Liver (tissue), 3 donors: ENCODE data around the gene PKP3.

Source experiments
- EGR1 ChIP-seq, 2 donors: IDR thresholded peaks; 2 replicates each; pipeline ENCODE4 v1.6.1; 2016 to 2018; ENCODE audit warnings: antibody characterized with exemption in 2 of 2, low read depth in 2 of 2
- GABPA ChIP-seq, 2 donors: IDR thresholded peaks in 1 of 2; conservative IDR thresholded peaks in 1 of 2; 2 replicates each; pipeline ENCODE4 v1.6.1; 2016; ENCODE audit warnings: antibody characterized with exemption in 2 of 2, mild to moderate bottlenecking in 1 of 2, moderate library complexity in 1 of 2
- JUND ChIP-seq, 2 donors: IDR thresholded peaks; 2 replicates each; pipeline ENCODE4 v1.6.1; 2016; ENCODE audit warnings: antibody characterized with exemption in 2 of 2
- RAD21 ChIP-seq, 2 donors: IDR thresholded peaks; 2 replicates each; pipeline ENCODE4 v1.6.1; 2016; ENCODE audit warnings: antibody characterized with exemption in 2 of 2, mild to moderate bottlenecking in 2 of 2
- SP1 ChIP-seq: IDR thresholded peaks from 2 replicates; pipeline ENCODE4 v1.6.1; 2018; ENCODE audit warnings: antibody characterized with exemption, mild to moderate bottlenecking
- TAF1 ChIP-seq: conservative IDR thresholded peaks from 2 replicates; pipeline ENCODE4 v1.6.1; 2016; ENCODE audit warnings: antibody characterized with exemption, mild to moderate bottlenecking
- YY1 ChIP-seq: IDR thresholded peaks from 2 replicates; pipeline ENCODE4 v1.6.1; 2016; ENCODE audit warnings: antibody characterized with exemption, mild to moderate bottlenecking
- TF ChIP-seq, protein P1 (sequence below): fragments of 150-350 bp; IDR thresholded peaks from 2 replicates; pipeline ENCODE4 v1.5.1; 2017; ENCODE audit warnings: improper control_type of control experiment, low read depth, low read length; ENCODE audit not compliant: missing input control
- TF ChIP-seq, protein P2 (sequence below): IDR thresholded peaks from 2 replicates; pipeline ENCODE4 v1.6.1; 2016; ENCODE audit warnings: antibody characterized with exemption
- TF ChIP-seq, protein P3 (sequence below): IDR thresholded peaks from 2 replicates; pipeline ENCODE4 v1.6.1; 2016; ENCODE audit warnings: antibody characterized with exemption
- TF ChIP-seq, protein P4 (sequence below): IDR thresholded peaks from 2 replicates; pipeline ENCODE4 v1.6.1; 2016; ENCODE audit warnings: antibody characterized with exemption, mild to moderate bottlenecking
- TF ChIP-seq, protein P5 (sequence below): IDR thresholded peaks from 2 replicates; pipeline ENCODE4 v1.6.1; 2016; ENCODE audit warnings: antibody characterized with exemption
- donor health status: healthy.
- donor health status: healthy.

DNA sequence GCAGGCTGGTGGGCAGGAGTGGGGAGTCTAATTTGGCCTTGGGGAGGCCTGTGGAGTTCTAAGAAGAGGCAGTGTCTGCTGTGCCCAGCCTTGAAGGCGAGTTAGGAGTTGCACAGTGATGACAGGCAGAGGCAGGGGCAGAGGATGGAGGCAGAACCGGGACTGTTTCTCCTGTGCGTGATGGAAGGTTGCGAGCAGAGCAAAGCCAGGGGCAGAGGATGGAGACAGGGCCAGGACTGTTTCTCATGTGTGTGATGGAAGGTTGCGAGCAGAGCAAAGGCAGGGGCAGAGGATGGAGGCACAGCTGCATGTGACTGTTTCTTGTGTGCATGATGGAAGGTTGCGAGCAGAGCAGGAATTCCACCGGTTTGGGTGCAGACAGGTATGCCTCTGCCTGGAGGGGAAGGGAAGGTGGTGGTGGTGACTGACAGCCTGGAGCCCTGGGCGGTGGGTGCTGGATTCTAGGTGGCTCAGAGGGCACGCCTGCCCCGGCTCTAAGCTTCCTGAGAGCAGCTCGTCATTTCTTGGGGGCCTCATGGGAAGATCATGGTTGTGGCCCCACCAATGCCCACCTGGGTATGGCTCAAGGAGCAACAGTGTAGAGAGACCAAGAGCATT, 16.0 kb upstream of the PKP3 start:
- TF ChIP-seq, protein P1, sequence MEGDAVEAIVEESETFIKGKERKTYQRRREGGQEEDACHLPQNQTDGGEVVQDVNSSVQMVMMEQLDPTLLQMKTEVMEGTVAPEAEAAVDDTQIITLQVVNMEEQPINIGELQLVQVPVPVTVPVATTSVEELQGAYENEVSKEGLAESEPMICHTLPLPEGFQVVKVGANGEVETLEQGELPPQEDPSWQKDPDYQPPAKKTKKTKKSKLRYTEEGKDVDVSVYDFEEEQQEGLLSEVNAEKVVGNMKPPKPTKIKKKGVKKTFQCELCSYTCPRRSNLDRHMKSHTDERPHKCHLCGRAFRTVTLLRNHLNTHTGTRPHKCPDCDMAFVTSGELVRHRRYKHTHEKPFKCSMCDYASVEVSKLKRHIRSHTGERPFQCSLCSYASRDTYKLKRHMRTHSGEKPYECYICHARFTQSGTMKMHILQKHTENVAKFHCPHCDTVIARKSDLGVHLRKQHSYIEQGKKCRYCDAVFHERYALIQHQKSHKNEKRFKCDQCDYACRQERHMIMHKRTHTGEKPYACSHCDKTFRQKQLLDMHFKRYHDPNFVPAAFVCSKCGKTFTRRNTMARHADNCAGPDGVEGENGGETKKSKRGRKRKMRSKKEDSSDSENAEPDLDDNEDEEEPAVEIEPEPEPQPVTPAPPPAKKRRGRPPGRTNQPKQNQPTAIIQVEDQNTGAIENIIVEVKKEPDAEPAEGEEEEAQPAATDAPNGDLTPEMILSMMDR: no peak
- TF ChIP-seq RAD21 (IDR thresholded peaks at IDR 0.05) (no peak), GABPA (IDR thresholded peaks at IDR 0.05 in 1 of 2, conservative IDR thresholded peaks at IDR 0.05 in 1 of 2) (no peak), YY1 (no peak), EGR1 (IDR thresholded peaks at IDR 0.05; ENCODE audit: low read depth in 2 of 2) (no peak), TAF1 (no peak), SP1 (no peak), JUND (IDR thresholded peaks at IDR 0.05) (no peak)
- TF ChIP-seq, protein P2, sequence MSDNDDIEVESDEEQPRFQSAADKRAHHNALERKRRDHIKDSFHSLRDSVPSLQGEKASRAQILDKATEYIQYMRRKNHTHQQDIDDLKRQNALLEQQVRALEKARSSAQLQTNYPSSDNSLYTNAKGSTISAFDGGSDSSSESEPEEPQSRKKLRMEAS: no peak
- TF ChIP-seq, protein P3, sequence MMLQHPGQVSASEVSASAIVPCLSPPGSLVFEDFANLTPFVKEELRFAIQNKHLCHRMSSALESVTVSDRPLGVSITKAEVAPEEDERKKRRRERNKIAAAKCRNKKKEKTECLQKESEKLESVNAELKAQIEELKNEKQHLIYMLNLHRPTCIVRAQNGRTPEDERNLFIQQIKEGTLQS: no peak
- TF ChIP-seq, protein P4, sequence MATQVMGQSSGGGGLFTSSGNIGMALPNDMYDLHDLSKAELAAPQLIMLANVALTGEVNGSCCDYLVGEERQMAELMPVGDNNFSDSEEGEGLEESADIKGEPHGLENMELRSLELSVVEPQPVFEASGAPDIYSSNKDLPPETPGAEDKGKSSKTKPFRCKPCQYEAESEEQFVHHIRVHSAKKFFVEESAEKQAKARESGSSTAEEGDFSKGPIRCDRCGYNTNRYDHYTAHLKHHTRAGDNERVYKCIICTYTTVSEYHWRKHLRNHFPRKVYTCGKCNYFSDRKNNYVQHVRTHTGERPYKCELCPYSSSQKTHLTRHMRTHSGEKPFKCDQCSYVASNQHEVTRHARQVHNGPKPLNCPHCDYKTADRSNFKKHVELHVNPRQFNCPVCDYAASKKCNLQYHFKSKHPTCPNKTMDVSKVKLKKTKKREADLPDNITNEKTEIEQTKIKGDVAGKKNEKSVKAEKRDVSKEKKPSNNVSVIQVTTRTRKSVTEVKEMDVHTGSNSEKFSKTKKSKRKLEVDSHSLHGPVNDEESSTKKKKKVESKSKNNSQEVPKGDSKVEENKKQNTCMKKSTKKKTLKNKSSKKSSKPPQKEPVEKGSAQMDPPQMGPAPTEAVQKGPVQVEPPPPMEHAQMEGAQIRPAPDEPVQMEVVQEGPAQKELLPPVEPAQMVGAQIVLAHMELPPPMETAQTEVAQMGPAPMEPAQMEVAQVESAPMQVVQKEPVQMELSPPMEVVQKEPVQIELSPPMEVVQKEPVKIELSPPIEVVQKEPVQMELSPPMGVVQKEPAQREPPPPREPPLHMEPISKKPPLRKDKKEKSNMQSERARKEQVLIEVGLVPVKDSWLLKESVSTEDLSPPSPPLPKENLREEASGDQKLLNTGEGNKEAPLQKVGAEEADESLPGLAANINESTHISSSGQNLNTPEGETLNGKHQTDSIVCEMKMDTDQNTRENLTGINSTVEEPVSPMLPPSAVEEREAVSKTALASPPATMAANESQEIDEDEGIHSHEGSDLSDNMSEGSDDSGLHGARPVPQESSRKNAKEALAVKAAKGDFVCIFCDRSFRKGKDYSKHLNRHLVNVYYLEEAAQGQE: no peak
- TF ChIP-seq, protein P5, sequence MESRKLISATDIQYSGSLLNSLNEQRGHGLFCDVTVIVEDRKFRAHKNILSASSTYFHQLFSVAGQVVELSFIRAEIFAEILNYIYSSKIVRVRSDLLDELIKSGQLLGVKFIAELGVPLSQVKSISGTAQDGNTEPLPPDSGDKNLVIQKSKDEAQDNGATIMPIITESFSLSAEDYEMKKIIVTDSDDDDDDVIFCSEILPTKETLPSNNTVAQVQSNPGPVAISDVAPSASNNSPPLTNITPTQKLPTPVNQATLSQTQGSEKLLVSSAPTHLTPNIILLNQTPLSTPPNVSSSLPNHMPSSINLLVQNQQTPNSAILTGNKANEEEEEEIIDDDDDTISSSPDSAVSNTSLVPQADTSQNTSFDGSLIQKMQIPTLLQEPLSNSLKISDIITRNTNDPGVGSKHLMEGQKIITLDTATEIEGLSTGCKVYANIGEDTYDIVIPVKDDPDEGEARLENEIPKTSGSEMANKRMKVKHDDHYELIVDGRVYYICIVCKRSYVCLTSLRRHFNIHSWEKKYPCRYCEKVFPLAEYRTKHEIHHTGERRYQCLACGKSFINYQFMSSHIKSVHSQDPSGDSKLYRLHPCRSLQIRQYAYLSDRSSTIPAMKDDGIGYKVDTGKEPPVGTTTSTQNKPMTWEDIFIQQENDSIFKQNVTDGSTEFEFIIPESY: no peak
